HL-60 (cell line): Measurements from ENCODE around the gene AIPL1.

Source experiments
- DNase-seq, 2 experiments: peaks; one replicate each; pipeline ENCODE4 v3.0.0-alpha.2; 2010 to 2020; ENCODE audit warnings: low read depth in 1 of 2, low spot score in 1 of 2
- H3K27ac ChIP-seq: fragments of 250-450 bp; sonication (Bioruptor Pico); replicated peaks from 2 replicates; pipeline ENCODE4 v1.5.1; 2020; ENCODE audit warnings: mild to moderate bottlenecking, moderate library complexity
- H3K27me3 ChIP-seq: fragments of 250-450 bp; sonication (Bioruptor Pico); 2 replicates; pipeline ENCODE4 v1.5.1; 2021; ENCODE audit warnings: mild to moderate bottlenecking, moderate library complexity; ENCODE audit not compliant: insufficient read depth, poor library complexity, severe bottlenecking
- H3K4me3 ChIP-seq: replicated peaks from 2 replicates; pipeline ENCODE4 v1.5.1; 2011; ENCODE audit warnings: mild to moderate bottlenecking, control low read depth, low read length; ENCODE audit not compliant: insufficient read depth
- GABPA ChIP-seq: IDR thresholded peaks from 2 replicates; pipeline ENCODE4 v1.6.1; 2012; ENCODE audit warnings: low read depth
- POLR2AphosphoS5 ChIP-seq: IDR thresholded peaks from 2 replicates; pipeline ENCODE4 v1.6.1; 2012; ENCODE audit warnings: low read depth
- SPI1 ChIP-seq: IDR thresholded peaks from 2 replicates; pipeline ENCODE4 v1.6.1; 2012; ENCODE audit warnings: low read depth, mild to moderate bottlenecking, borderline replicate concordance
- TF ChIP-seq, protein P1 (sequence below): IDR thresholded peaks from one replicate; pipeline ENCODE4 v1.5.1; 2011; ENCODE audit warnings: low read length, control low read depth, inconsistent platforms; ENCODE audit not compliant: insufficient read depth
- TF ChIP-seq, protein P2 (sequence below): IDR thresholded peaks from 2 replicates; pipeline ENCODE4 v1.6.1; 2012; ENCODE audit warnings: low read depth; ENCODE audit not compliant: insufficient replicate concordance

The AIPL1 gene

DNA sequence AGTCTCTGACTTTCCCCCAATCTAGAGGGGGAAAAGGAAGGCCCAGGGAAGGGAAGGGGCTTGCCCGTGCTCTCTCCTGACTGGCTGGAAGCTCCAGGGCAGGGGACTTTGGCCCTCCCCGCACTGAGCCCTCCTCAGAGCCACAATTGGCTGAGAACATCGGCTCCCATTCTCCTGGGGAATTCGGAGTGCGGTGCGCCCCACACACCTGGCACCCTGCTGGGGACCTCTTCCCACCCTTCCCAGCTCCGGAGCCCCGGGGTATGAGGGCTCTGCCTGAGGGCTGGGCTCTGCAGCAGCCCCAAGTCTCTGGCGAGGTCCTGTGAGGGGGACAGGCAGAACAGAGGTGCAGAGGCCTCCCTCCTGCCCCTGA, 45.4 kb upstream of the AIPL1 start:
- DNase-seq = no peak
- Histone ChIP-seq H3K27ac (no peak overlapping the region), H3K4me3 (no peak overlapping the region), H3K27me3 (no peaks in the 10 kb centered on the region)
- TF ChIP-seq, protein P1, sequence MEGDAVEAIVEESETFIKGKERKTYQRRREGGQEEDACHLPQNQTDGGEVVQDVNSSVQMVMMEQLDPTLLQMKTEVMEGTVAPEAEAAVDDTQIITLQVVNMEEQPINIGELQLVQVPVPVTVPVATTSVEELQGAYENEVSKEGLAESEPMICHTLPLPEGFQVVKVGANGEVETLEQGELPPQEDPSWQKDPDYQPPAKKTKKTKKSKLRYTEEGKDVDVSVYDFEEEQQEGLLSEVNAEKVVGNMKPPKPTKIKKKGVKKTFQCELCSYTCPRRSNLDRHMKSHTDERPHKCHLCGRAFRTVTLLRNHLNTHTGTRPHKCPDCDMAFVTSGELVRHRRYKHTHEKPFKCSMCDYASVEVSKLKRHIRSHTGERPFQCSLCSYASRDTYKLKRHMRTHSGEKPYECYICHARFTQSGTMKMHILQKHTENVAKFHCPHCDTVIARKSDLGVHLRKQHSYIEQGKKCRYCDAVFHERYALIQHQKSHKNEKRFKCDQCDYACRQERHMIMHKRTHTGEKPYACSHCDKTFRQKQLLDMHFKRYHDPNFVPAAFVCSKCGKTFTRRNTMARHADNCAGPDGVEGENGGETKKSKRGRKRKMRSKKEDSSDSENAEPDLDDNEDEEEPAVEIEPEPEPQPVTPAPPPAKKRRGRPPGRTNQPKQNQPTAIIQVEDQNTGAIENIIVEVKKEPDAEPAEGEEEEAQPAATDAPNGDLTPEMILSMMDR = no peak

DNA sequence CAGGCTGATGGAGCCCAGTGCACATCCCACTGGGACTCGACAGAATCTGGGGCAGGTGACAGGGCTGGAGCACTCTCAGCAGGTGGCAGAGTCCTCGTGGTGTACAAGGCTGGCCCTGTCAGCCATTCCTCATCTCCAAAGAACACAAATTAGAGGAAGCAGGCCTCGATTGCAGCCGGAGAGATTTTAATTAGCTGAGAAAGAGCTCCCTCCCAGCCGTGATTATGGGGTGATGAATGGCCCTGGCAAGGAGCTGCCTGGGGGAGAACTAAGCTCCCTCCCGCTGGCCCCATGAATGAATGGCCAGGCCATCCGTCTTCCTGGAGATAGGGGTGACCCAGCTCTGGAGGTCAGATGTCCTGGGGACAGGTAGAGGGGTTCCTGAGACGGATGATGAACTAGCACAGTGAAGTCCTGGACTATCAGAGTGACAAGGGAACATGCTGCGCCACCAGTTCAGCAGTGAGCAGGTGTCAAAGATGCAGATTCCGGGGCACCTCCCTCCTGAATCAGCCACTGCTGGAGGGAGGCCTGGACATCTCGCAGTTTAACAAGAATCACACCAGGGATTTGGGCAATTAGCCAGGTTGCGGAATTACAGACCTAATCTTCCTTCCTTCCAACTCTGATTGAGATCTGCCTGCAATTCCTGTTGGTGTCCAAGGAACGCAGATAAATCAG, 44.8 kb upstream of the AIPL1 start:
- TF ChIP-seq GABPA = no peak
- TF ChIP-seq, protein P1 = no peak
- no peak for TF ChIP-seq POLR2AphosphoS5
- TF ChIP-seq, protein P2, sequence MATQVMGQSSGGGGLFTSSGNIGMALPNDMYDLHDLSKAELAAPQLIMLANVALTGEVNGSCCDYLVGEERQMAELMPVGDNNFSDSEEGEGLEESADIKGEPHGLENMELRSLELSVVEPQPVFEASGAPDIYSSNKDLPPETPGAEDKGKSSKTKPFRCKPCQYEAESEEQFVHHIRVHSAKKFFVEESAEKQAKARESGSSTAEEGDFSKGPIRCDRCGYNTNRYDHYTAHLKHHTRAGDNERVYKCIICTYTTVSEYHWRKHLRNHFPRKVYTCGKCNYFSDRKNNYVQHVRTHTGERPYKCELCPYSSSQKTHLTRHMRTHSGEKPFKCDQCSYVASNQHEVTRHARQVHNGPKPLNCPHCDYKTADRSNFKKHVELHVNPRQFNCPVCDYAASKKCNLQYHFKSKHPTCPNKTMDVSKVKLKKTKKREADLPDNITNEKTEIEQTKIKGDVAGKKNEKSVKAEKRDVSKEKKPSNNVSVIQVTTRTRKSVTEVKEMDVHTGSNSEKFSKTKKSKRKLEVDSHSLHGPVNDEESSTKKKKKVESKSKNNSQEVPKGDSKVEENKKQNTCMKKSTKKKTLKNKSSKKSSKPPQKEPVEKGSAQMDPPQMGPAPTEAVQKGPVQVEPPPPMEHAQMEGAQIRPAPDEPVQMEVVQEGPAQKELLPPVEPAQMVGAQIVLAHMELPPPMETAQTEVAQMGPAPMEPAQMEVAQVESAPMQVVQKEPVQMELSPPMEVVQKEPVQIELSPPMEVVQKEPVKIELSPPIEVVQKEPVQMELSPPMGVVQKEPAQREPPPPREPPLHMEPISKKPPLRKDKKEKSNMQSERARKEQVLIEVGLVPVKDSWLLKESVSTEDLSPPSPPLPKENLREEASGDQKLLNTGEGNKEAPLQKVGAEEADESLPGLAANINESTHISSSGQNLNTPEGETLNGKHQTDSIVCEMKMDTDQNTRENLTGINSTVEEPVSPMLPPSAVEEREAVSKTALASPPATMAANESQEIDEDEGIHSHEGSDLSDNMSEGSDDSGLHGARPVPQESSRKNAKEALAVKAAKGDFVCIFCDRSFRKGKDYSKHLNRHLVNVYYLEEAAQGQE = no peak
- no peak for TF ChIP-seq SPI1
- Histone ChIP-seq H3K27ac (no peak overlapping the region), H3K27me3 (no peaks in the 10 kb centered on the region), H3K4me3 (no peak overlapping the region)
- DNase-seq = no peak

DNA sequence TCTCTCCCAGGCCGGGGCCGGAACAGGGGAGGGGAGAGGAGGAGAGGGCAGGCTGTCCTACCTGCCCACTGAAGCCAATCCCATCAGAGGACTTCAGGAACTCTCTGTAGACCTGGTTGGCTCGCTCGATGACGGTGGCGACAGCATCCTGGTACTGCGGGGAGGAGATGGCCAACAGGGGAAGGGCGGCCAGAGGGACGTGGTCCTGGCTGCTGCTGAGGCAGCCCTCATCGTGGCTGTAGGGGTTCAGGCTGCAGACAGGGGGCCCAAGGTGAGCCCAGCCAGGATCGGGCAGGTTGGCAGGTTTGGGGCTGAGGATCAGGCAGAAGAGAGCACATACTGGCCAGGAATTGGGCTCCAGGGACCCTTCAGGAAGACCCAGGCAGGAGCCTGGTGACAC, 43.6 kb upstream of the AIPL1 start:
- Histone ChIP-seq H3K27ac (no peak overlapping the region), H3K27me3 (no peaks in the 10 kb centered on the region), H3K4me3 (no peak overlapping the region)
- DNase-seq = no peak
- no peak for TF ChIP-seq GABPA
- TF ChIP-seq, protein P2 = no peak
- no peak for TF ChIP-seq SPI1
- TF ChIP-seq POLR2AphosphoS5 = no peak
- TF ChIP-seq, protein P1 = no peak

DNA sequence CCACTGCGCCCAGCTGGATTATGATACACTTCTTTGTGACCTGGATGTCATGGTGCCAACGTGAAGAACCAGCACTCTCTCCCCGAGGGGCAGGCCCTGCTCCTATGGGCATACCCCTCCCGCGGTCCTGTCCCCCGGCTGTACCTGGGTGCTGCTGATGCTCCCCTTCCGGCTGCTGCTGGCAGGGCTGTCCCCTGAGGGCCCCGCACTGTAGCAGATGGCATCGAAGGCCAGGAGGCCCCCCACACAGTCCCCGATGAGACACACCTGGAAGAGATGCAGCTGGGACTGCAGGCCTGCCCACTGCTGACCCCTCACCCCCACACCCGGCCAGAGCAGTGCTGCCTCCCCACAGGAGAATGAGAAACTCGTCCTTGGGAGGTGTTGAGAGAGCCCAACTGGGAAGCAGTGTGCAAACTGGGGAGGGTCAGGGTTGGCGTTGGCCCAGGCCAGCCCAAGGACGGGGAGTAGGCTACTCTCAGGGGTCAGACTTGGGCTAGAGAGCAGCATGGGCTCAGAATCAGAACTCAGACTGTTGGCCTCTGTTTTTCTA, 43.0 kb upstream of the AIPL1 start:
- Histone ChIP-seq H3K4me3 (no peak overlapping the region), H3K27me3 (no peaks in the 10 kb centered on the region), H3K27ac (no peak overlapping the region)
- no peak for DNase-seq
- TF ChIP-seq, protein P2 = no peak
- TF ChIP-seq GABPA (no peak), SPI1 (no peak), POLR2AphosphoS5 (no peak)
